ENCODE results near the gene MRTFA.

The MRTFA gene

DNA sequence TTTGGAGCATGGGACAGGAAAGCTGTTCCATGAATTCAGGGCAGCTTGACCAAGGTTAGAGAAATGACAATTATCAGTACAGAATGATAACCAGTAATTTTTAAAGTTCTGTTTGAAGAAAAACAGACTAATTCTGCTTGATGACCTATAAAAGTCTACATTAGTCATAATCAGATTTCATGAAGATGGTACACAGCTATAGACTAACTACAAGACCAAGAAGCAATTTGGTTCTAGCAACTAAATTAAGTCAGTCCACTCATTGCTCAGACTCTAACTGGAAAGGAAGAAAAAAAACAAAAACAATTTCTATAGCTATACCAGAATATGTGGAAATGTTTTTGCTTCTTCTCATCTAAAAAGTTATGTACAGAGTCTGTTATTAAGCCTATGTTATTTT lies 24.9 kb downstream of the MRTFA start:
- Histone ChIP-seq H2AFZ (ENCODE audit: low read depth, low read length, severe bottlenecking) (no peak overlapping the region), H3K4me3 (ENCODE audit: insufficient read depth, low read length, poor library complexity, severe bottlenecking) (no peak overlapping the region), H4K20me1 (ENCODE audit: low read depth, low read length) (peaks cover 15% of the 10 kb centered on the region; the same call in 1 of the 2 replicates), H3K79me2 (ENCODE audit: insufficient read depth, low read length) (peaks cover 98% of the 10 kb centered on the region), H3F3A (ENCODE audit: insufficient read depth) (no peaks in the 10 kb centered on the region), H3K27me3 (ENCODE audit: low read length) (no peaks in the 10 kb centered on the region), H3K36me3 (ENCODE audit: low read length) (no peaks in the 10 kb centered on the region), H3K9me3 (ENCODE audit: insufficient read depth, low read length) (no peaks in the 10 kb centered on the region), H3K27ac (ENCODE audit: low read depth, low read length) (no peak overlapping the region), H3K9ac (ENCODE audit: low read length) (no peak overlapping the region), H3K4me2 (ENCODE audit: low read depth, low read length, poor library complexity, severe bottlenecking) (no peak overlapping the region), H3K9me2 (replicated peaks; ENCODE audit: insufficient read depth, low read length) (no peaks in the 10 kb centered on the region)
- no peak for TF ChIP-seq EZH2phosphoT487 (conservative IDR thresholded peaks at IDR 0.05; ENCODE audit: low read length)
- TF ChIP-seq, protein P1, sequence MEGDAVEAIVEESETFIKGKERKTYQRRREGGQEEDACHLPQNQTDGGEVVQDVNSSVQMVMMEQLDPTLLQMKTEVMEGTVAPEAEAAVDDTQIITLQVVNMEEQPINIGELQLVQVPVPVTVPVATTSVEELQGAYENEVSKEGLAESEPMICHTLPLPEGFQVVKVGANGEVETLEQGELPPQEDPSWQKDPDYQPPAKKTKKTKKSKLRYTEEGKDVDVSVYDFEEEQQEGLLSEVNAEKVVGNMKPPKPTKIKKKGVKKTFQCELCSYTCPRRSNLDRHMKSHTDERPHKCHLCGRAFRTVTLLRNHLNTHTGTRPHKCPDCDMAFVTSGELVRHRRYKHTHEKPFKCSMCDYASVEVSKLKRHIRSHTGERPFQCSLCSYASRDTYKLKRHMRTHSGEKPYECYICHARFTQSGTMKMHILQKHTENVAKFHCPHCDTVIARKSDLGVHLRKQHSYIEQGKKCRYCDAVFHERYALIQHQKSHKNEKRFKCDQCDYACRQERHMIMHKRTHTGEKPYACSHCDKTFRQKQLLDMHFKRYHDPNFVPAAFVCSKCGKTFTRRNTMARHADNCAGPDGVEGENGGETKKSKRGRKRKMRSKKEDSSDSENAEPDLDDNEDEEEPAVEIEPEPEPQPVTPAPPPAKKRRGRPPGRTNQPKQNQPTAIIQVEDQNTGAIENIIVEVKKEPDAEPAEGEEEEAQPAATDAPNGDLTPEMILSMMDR (IDR thresholded peaks at IDR 0.05; ENCODE audit: insufficient read depth, low read length, poor library complexity, severe bottlenecking), result no peak

DNA sequence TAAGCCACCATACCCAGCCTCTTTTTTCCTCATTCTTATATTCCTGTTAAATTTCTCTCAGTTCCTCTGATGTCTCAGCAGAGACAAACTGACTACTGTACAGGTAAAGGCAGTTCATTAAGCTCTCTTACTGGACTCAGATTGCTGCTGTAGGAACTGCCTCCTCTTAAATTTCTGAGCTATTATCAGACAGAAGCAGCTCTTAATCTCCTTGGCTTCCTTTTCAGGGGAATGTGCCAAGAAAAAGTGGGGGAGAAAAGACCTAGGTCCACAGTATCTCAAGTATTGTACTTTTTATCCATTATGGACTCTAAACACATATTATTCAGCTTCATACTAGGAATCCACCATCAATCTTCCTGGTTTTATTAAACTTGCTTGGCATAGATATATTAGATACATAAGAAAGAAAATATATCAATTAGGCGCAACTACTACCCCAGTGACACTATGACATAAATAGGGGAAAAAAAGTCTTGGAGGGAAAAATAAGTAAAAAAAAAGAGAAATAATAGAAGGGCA lies 26.1 kb downstream of the MRTFA start:
- no peaks in the 10 kb centered on the region for H3K9me2 ChIP-seq (replicated peaks; ENCODE audit: insufficient read depth, low read length)
- H2AFZ ChIP-seq (ENCODE audit: low read depth, low read length, severe bottlenecking), result no peak overlapping the region
- H3K27ac ChIP-seq (ENCODE audit: low read depth, low read length), result no peak overlapping the region
- no peaks in the 10 kb centered on the region for H3K36me3 ChIP-seq (ENCODE audit: low read length)
- no peak for TF ChIP-seq EZH2phosphoT487 (conservative IDR thresholded peaks at IDR 0.05; ENCODE audit: low read length)
- H4K20me1 ChIP-seq (ENCODE audit: low read depth, low read length), result peaks cover 14% of the 10 kb centered on the region; the same call in 1 of the 2 replicates
- peaks cover 98% of the 10 kb centered on the region for H3K79me2 ChIP-seq (ENCODE audit: insufficient read depth, low read length)
- H3K4me2 ChIP-seq (ENCODE audit: low read depth, low read length, poor library complexity, severe bottlenecking), result no peak overlapping the region
- H3K4me3 ChIP-seq (ENCODE audit: insufficient read depth, low read length, poor library complexity, severe bottlenecking), result no peak overlapping the region
- H3K9me3 ChIP-seq (ENCODE audit: insufficient read depth, low read length), result no peaks in the 10 kb centered on the region
- no peak overlapping the region for H3K9ac ChIP-seq (ENCODE audit: low read length)
- no peaks in the 10 kb centered on the region for H3F3A ChIP-seq (ENCODE audit: insufficient read depth)
- H3K27me3 ChIP-seq (ENCODE audit: low read length), result no peaks in the 10 kb centered on the region

DNA sequence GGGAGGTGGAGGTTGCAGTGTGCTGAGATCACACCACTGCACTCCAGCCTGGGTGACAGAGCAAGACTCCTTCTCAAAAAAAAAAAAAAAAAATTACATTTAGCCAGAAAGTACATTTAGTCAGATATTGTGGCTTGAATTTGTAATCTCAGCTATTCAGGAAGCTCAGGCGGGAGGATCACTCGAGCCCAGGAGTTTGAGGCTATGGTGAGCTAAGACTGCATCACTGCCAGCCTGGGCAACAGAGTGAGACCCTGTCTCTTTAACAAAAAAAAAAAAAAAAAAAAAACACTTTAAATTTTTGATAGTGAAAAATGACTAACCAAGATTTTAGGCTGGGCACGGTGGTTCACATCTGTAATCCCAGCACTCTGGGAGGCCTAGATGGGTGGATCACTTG lies 27.3 kb downstream of the MRTFA start:
- Histone ChIP-seq H3F3A (ENCODE audit: insufficient read depth) (no peaks in the 10 kb centered on the region), H3K9me2 (replicated peaks; ENCODE audit: insufficient read depth, low read length) (no peaks in the 10 kb centered on the region), H3K79me2 (ENCODE audit: insufficient read depth, low read length) (peaks cover 98% of the 10 kb centered on the region), H3K9ac (ENCODE audit: low read length) (no peak overlapping the region), H3K4me2 (ENCODE audit: low read depth, low read length, poor library complexity, severe bottlenecking) (no peak overlapping the region), H4K20me1 (ENCODE audit: low read depth, low read length) (peaks cover 14% of the 10 kb centered on the region; the same call in 1 of the 2 replicates), H3K4me3 (ENCODE audit: insufficient read depth, low read length, poor library complexity, severe bottlenecking) (no peak overlapping the region), H3K27me3 (ENCODE audit: low read length) (no peaks in the 10 kb centered on the region), H2AFZ (ENCODE audit: low read depth, low read length, severe bottlenecking) (no peak overlapping the region), H3K9me3 (ENCODE audit: insufficient read depth, low read length) (no peaks in the 10 kb centered on the region), H3K27ac (ENCODE audit: low read depth, low read length) (no peak overlapping the region), H3K36me3 (ENCODE audit: low read length) (no peaks in the 10 kb centered on the region)
- TF ChIP-seq EZH2phosphoT487 (conservative IDR thresholded peaks at IDR 0.05; ENCODE audit: low read length), result no peak
- TF ChIP-seq, protein P1 (IDR thresholded peaks at IDR 0.05; ENCODE audit: insufficient read depth, low read length, poor library complexity, severe bottlenecking), result no peak

DNA sequence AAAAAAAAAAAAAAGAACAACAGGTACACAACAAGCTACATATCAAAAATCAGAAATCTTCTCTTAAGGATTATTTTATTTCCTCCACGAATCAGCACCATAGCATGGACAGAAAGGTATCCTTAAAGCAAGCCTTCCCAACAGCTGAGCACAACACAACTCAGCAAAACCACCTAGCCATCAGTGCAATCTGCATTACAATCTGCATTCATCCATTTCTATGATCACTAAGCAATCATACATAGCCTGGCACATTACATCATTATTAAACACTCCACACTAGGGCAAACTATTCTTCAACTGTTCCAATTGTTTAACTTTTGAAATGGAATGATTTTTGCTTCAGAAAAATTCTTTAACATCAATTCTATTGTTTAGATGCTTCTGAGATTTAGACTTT lies 29.0 kb downstream of the MRTFA start:
- no peak overlapping the region for H2AFZ ChIP-seq (ENCODE audit: low read depth, low read length, severe bottlenecking)
- H3K9ac ChIP-seq (ENCODE audit: low read length), result no peak overlapping the region
- no peaks in the 10 kb centered on the region for H3K9me2 ChIP-seq (replicated peaks; ENCODE audit: insufficient read depth, low read length)
- no peaks in the 10 kb centered on the region for H3K27me3 ChIP-seq (ENCODE audit: low read length)
- H3K79me2 ChIP-seq (ENCODE audit: insufficient read depth, low read length), result peaks cover 100% of the 10 kb centered on the region
- TF ChIP-seq EZH2phosphoT487 (conservative IDR thresholded peaks at IDR 0.05; ENCODE audit: low read length), result no peak
- TF ChIP-seq, protein P1 (IDR thresholded peaks at IDR 0.05; ENCODE audit: insufficient read depth, low read length, poor library complexity, severe bottlenecking), result no peak
- no peak overlapping the region for H3K4me3 ChIP-seq (ENCODE audit: insufficient read depth, low read length, poor library complexity, severe bottlenecking)
- H3F3A ChIP-seq (ENCODE audit: insufficient read depth), result peaks cover 5% of the 10 kb centered on the region
- no peak overlapping the region for H3K4me2 ChIP-seq (ENCODE audit: low read depth, low read length, poor library complexity, severe bottlenecking)
- no peaks in the 10 kb centered on the region for H3K36me3 ChIP-seq (ENCODE audit: low read length)
- H3K27ac ChIP-seq (ENCODE audit: low read depth, low read length), result no peak overlapping the region
- H3K9me3 ChIP-seq (ENCODE audit: insufficient read depth, low read length), result no peaks in the 10 kb centered on the region
- H4K20me1 ChIP-seq (ENCODE audit: low read depth, low read length), result peaks cover 14% of the 10 kb centered on the region; the same call in 1 of the 2 replicates

Data from SU-DHL-6 (cell line).